Activated CD8-positive, alpha-beta memory T cell treated with anti-CD3 and anti-CD28 coated beads for 1 hour (primary cell): Measurements from ENCODE around the gene CEP112.
"Not testable (repeated sequence)": the region's sequence is repeated elsewhere in the genome, so short reads cannot be mapped to it uniquely, and the experiment has no call there.

ENCODE experiments used
- DNase-seq, 2 donors: peaks; one replicate each; pipeline ENCODE4 v3.0.0-alpha.2; 2020; ENCODE audit warnings: low read depth in 1 of 2; ENCODE audit errors: extremely low read depth in 1 of 2

Gene CEP112

DNA sequence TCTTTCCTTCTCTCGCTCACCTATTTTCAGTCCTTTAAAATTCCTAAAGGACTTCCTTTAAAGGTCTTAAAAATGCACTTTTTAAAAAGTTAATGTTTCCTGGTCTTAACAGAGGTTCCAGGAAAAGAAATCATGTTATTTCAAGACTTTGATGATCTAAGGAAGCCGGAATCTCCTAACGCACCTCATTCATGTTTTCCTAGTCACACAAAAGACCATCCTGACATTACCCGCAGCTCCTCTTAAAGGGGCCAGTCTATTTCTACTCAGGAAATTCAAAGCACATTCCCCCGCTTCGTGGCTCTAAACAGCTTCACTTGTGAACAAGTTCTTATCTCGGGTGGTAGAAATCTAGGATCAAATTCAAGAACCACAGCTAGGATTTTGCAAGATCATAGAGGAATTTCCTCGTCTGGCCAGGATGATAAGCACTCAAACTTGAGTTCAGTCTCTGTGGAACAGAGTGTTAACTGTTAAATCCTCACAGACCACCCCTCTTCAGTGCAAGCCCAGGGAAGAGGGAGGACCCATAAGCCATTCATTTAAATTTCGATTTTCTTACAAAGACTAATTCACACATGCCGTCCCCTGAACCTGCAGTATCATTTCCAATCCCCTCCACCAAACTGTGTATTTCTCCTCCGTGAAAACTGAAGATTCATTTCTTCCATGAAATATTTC, 493.4 kb downstream of the CEP112 start:
- DNase-seq: no peak

- no peak for DNase-seq
Measured at GRCh38 chr17:65697661-65698060, 494.3 kb downstream of the CEP112 start.

GRCh38 chr17:65696739-65697394, 495.1 kb downstream of the CEP112 start:
- DNase-seq: no peak

GRCh38 chr17:65694601-65695000, 497.3 kb downstream of the CEP112 start:
- no peak for DNase-seq

- no peak for DNase-seq
Measured at GRCh38 chr17:65690626-65691310, 501.2 kb downstream of the CEP112 start.

GRCh38 chr17:65688307-65688706, 503.6 kb downstream of the CEP112 start:
- no peak for DNase-seq

DNA sequence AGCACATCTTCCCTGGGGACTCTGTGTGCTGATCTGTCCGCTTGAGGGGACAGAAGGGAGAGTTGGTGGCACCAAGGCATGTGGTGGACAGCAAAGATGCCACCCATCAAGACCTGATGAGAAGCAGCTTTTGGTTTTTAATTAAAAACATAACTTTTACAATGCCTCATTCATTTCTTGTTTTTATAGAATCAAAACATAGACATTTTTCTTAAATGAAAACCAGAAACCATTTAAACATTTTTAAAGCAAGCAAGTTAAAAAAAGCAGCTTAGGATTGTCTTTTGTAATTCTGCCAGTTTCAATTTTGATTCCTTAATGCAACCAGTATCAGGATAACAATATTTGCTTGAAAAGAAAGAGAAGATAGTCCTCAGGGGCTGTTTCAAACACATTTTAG, 506.8 kb downstream of the CEP112 start:
- DNase-seq: no peak

GRCh38 chr17:65684631-65685030, 507.3 kb downstream of the CEP112 start:
- no peak for DNase-seq

GRCh38 chr17:65683428-65683827, 508.5 kb downstream of the CEP112 start:
- no peak for DNase-seq

DNA sequence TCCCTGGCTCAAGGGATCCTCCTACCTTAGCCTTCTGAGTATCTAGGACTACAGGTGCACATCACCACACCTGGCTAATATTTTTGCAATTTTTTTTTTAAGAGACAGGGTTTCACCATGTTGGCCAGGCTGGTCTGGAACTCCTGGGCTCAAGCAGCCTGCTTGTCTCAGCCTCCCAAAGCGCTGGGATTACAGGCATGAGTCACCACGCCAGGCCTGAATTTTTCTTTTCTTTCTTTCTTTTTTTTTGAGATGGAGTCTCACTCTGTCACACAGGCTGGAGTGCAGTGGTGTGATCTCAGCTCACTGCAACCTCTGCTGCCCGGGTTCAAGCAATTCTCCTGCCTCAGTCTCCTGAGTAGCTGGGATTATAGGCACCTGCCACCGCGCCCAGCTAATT, 510.2 kb downstream of the CEP112 start:
- not testable (repeated sequence) for DNase-seq

DNA sequence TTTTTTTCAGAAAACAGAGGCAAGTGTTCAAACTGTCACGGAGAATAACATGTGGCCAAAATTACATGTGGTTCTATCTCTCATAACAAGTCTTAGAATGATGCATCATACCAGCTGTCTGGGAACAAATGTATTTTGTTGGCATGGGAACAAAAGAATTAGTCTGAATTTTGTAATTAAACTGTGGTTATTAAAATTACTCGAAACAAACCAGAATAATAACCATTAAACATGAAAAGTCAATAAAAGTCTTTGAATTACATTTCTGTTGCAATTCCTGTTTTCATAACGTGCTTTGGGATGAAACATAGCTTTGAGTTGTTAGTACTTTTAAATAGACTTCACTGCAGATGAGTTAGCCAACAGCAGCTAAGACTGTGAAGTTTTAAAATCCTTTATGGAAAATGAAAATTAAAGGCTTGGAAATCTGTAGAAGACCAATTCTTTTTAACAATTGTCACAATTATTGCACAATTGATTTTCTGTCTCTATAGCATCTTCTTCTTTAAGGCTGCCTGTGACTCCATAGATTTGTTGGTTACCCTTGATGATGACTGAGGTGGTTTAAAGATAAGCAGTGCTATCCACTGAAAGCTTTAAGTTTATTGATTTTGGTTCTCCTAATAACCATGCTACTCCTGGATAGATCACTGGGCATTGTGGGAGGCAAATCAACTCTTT, 512.6 kb downstream of the CEP112 start:
- no peak for DNase-seq

GRCh38 chr17:65678546-65678945, 513.4 kb downstream of the CEP112 start:
- no peak for DNase-seq

GRCh38 chr17:65677932-65678331, 514.0 kb downstream of the CEP112 start:
- no peak for DNase-seq

GRCh38 chr17:65674246-65675045, 517.5 kb downstream of the CEP112 start:
- no peak for DNase-seq

- no peak for DNase-seq
Measured at GRCh38 chr17:65670667-65671371, 521.1 kb downstream of the CEP112 start.

- no peak for DNase-seq
Measured at GRCh38 chr17:65668211-65668610, 523.7 kb downstream of the CEP112 start.

DNA sequence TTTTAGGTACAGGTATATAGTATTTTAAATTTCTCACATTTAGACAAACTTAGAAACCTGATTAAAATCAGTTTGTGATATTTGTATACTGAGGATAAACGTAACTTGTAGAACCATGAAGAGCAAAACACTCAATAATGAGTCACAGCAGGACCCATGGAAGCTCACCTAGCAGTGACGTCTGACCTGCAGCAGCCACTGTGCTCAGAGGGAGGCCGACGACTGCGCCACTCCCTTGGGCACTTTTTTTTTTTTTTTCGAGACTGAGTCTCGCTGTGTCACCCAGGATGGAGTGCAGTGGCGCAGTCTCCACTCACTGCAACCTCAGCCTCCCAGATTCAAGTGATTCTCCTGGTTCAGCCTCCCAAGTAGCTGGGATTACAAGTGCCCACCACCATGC, 524.3 kb downstream of the CEP112 start:
- no peak for DNase-seq

- no peak for DNase-seq
Measured at GRCh38 chr17:65666876-65667321, 525.0 kb downstream of the CEP112 start.

DNA sequence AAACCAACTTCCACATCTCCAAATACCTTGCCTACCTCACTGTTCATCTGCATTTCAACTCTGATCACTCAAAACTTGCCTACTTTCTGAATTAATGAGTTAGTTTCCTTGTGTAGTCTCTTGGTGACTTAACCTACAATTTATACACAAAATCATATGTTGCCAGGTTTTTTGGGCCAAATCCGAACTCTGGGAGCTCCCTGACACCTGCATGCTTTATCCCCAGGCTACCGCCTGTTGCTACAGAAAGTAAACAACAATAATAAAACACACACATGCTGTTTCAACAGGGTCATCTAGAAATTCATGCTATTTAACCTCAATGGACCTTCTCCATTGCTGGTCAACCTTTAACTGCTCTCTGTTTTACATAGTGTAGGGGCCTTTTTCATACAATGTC, 526.0 kb downstream of the CEP112 start:
- no peak for DNase-seq

DNA sequence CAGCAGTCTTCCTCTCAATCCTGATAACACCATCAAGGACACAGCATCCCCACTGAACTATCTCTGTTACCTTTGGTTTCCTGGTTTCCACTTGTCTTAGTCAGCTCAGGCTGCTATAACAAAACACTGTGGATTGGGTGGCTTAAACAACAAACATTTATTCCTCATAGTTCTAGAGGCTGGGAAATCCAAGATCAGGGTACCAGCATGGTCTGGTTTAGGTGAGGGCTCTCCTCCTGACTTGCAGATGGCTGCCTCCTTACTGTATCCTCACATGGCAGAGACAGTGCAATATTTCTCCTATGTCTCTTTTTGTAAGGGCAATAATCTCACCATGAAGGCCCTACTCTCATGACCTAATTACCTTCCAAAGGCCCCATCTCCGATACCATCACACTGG, 527.2 kb downstream of the CEP112 start:
- no peak for DNase-seq
